ENCODE data around the gene MAST2.
"Not testable (repeated sequence)": the region's sequence is repeated elsewhere in the genome, so short reads cannot be mapped to it uniquely, and the experiment has no call there.

DNA sequence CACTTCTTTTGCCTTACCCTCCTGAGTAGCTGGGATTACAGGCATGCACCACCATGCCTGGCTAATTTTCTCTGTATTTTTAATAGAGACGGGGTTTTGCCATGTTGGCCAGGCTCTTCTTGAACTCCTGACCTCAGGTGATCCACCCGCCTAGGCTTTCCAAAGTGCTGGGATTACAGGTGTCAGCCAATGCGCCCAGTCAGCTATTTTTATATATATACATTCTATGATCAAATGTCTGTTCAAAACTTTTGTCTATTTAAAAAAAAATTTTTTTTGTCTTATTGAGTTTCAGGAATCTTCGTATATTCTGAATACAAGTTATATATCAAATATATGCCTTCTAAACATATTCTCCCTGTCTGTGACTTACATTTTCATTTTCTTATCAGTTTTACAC lies 34.9 kb downstream of the MAST2 start:
- TF ChIP-seq, protein P1, sequence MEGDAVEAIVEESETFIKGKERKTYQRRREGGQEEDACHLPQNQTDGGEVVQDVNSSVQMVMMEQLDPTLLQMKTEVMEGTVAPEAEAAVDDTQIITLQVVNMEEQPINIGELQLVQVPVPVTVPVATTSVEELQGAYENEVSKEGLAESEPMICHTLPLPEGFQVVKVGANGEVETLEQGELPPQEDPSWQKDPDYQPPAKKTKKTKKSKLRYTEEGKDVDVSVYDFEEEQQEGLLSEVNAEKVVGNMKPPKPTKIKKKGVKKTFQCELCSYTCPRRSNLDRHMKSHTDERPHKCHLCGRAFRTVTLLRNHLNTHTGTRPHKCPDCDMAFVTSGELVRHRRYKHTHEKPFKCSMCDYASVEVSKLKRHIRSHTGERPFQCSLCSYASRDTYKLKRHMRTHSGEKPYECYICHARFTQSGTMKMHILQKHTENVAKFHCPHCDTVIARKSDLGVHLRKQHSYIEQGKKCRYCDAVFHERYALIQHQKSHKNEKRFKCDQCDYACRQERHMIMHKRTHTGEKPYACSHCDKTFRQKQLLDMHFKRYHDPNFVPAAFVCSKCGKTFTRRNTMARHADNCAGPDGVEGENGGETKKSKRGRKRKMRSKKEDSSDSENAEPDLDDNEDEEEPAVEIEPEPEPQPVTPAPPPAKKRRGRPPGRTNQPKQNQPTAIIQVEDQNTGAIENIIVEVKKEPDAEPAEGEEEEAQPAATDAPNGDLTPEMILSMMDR (IDR thresholded peaks at IDR 0.05): not testable (repeated sequence)
- not testable (repeated sequence) for TF ChIP-seq POLR2A (IDR thresholded peaks at IDR 0.05; ENCODE audit: low read depth)

All from esophagus muscularis mucosa (tissue), 3 donors.